ENCODE data around the gene CD207.

GRCh38 chr2:70854411-70854810 lies 18.8 kb upstream of the CD207 start:
- TF ChIP-seq CTCF (IDR thresholded peaks at IDR 0.05) (no peak), POLR2A (IDR thresholded peaks at IDR 0.05) (no peak)
